ENCODE results near the gene MINK1.
A peak's percentile ranks its signal among the peaks of the same experiment; 100 is the strongest.

Gene MINK1

DNA sequence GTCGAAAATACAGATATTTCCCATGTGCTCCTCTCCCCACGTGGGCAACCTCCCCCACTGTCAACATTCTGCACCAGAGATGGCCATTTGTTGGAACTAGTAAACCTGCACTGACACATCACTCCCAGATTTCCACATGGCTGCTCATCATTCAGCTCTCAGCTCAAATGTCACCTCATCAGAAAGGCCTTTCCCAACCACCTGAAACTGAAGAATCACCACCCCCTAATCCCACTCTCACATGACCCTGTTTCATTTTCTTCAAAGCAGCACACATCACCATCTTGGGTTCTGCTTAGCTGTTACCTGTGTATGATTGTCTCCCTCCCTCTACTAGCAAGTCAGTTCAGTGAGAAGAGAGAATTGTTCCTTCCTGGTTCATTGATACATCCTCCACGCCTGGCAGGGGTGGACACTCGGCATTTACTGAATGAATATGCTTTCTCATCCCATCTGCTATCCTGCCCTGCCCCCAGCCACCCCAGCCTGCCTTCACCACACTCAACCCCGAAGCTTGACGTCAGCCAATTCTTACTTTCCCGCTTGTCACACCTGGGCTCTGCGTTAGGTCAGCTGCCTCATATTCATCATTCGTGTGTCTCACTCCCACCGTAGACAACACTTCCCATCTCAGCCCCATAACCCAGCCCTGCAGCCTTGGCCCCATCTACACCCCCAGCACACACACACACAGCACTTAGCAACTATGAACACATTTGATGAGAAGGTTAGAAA, 32.5 kb upstream of the MINK1 start:
- no peak for DNase-seq (ENCODE audit: low read depth, low spot score)
- TF ChIP-seq, protein P1, sequence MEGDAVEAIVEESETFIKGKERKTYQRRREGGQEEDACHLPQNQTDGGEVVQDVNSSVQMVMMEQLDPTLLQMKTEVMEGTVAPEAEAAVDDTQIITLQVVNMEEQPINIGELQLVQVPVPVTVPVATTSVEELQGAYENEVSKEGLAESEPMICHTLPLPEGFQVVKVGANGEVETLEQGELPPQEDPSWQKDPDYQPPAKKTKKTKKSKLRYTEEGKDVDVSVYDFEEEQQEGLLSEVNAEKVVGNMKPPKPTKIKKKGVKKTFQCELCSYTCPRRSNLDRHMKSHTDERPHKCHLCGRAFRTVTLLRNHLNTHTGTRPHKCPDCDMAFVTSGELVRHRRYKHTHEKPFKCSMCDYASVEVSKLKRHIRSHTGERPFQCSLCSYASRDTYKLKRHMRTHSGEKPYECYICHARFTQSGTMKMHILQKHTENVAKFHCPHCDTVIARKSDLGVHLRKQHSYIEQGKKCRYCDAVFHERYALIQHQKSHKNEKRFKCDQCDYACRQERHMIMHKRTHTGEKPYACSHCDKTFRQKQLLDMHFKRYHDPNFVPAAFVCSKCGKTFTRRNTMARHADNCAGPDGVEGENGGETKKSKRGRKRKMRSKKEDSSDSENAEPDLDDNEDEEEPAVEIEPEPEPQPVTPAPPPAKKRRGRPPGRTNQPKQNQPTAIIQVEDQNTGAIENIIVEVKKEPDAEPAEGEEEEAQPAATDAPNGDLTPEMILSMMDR (IDR thresholded peaks at IDR 0.05; ENCODE audit: low read depth, low read length) = no peak
- in situ Hi-C loops (cut with HindIII; ENCODE audit: low sequenced_read_pairs) = no loop called here
- no peak overlapping the region for H3K4me3 ChIP-seq (ENCODE audit: low read depth, low read length)

DNA sequence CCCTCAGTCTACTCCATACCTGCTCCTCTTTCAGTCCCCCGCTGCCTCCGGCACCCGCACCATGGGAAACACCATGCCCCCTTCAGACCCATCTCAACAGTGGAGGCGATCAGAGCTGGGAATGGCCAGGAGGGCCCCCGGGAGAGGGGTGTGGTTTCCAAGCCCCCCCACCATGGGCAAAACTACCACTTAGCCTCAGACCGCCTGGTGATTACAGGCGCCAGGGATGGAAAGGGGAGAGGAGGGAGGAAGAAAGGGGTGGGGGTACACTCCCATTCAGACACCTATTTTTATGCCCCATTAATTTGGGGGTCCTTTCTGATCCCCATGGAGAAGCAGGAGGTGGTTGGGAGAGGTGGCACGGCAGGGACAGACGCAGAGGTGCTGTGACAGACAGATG, 30.9 kb upstream of the MINK1 start, which contains the start of gene C17orf114:
C17orf114 (minus strand) TSS at position 101 of the 400 bp plus-strand sequence.
- no peak within 1 kb of the TSS for H3K4me3 ChIP-seq (ENCODE audit: low read depth, low read length)
- TF ChIP-seq, protein P1 (IDR thresholded peaks at IDR 0.05; ENCODE audit: low read depth, low read length) = no peak

DNA sequence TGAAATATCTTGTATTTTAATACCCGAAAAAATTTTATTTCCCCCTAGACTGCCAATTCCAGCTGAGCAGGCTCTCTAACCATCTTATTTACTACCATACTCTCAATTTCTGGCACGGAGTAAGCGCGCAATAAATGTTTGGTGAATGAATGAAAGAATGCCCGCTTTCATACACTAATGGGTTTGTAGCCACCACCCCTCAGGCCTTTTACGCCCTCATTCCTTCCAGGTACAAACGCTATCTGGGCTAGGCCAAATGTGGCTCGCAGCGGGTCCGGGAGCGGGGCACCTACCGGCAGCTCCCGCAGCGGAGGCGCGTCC, 26.7 kb upstream of the MINK1 start:
- DNase-seq (ENCODE audit: low read depth, low spot score) = no peak
- H3K4me3 ChIP-seq (ENCODE audit: low read depth, low read length) = peak overlapping the region; percentile 55
- in situ Hi-C loops (cut with HindIII; ENCODE audit: low sequenced_read_pairs) = no loop called here
- TF ChIP-seq, protein P1 (IDR thresholded peaks at IDR 0.05; ENCODE audit: low read depth, low read length) = no peak

More for the DNA sequence above, 30.9 kb upstream of the MINK1 start, which contains the start of gene C17orf114:
- no peak for DNase-seq (ENCODE audit: low read depth, low spot score)
- in situ Hi-C loops (cut with HindIII; ENCODE audit: low sequenced_read_pairs) = no loop called here

DNA sequence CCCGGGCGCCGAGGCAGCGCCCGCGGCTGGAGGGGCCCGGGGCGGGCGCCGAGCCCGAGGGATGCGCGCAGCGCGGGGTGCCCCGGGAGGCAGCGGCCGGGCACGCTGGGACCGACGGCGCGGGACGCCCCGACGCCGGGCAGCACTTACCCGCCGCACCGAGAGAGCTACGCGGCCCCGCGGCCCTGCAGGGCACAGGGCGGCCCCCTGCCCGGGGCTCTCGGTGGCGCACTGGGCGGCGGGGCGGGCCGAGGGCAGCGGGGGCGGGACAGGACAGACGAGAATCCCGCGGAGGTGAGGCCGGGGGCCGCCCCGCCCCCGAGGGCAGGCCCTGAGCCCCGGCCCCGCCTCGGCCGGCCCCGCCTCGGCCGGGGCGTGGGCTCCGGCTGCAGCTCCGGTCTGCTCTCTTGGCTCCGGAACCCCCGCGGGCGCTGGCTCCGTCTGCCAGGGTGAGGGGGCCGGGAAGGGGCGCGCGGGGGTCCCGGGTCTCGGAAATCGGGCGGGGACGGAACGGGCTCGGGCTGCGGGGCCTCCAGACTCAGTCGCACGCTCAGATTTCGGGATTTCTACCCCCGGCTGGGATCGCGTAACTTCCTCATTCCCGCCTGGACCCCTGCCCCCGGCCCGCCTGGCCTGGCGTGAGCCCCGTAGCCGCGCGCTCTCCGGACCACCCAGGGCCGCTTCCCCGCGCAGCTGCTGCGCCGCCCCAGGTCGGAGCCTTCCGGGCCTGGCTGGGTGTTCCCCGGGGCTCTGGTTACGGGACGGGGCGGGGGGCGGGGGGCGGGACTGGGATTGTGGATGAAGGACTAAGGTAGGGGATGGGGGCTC, 26.1 kb upstream of the MINK1 start, which contains the start of gene PLD2:
PLD2 (plus strand) TSS at position 376 of the 828 bp plus-strand sequence. CDS start 621 bp downstream, outside the sequence.
- in situ Hi-C loops (cut with HindIII; ENCODE audit: low sequenced_read_pairs) = no loop called here
- TF ChIP-seq, protein P1 (IDR thresholded peaks at IDR 0.05; ENCODE audit: low read depth, low read length) = no peak
- DNase-seq (ENCODE audit: low read depth, low spot score) = peak; percentile 65
- peak within 1 kb of the TSS; percentile 65 for H3K4me3 ChIP-seq (ENCODE audit: low read depth, low read length)

DNA sequence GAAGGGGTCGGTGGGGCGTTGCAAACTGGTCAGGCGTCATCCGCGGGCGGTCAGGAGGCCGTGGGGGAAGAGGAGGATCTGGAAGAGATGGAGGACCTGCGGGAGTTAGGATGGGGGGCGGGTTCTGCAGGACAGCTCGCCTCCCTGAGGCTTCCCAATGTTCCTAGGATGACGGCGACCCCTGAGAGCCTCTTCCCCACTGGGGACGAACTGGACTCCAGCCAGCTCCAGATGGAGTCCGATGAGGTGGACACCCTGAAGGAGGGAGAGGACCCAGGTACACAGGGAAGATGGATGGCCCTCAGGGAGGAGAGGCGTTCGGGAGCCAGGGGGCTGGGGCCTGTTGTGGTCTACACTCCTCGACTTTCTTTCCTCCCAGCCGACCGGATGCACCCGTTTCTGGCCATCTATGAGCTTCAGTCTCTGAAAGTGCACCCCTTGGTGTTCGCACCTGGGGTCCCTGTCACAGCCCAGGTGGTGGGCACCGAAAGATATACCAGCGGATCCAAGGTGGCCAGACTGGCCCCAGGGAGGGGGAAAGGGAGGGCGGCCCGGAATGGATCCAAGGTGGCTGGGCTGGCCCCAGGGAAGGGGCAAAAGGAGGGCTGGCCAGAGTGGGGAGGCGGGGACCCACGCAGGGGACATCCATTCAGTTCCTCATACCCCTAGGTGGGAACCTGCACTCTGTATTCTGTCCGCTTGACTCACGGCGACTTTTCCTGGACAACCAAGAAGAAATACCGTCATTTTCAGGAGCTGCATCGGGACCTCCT, 25.3 kb upstream of the MINK1 start:
- TF ChIP-seq, protein P1 (IDR thresholded peaks at IDR 0.05; ENCODE audit: low read depth, low read length) = no peak
- peak overlapping the region; percentile 65 for H3K4me3 ChIP-seq (ENCODE audit: low read depth, low read length)
- in situ Hi-C loops (cut with HindIII; ENCODE audit: low sequenced_read_pairs) = no loop called here
- no peak for DNase-seq (ENCODE audit: low read depth, low spot score)

DNA sequence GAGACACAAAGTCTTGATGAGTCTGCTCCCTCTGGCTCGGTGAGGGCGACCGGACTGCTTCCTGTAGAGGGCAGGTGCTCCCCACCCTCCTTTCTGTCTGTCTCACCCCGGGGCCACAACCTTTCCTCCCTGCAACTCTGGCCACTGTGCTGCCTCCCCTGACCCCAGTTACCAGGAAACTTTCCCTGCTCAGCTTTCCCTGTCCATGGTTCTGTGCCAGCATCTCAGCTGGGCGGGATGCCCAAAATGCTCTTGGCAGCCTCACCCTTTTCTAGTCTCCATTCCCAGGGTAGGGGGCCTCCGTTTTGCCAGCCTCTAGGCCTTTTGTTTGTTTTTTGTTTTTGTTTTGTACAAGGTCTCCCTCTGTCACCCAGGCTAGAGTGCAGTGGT, 24.8 kb upstream of the MINK1 start:
- DNase-seq (ENCODE audit: low read depth, low spot score) = no peak
- H3K4me3 ChIP-seq (ENCODE audit: low read depth, low read length) = no peak overlapping the region
- in situ Hi-C loops (cut with HindIII; ENCODE audit: low sequenced_read_pairs) = no loop called here
- TF ChIP-seq, protein P1 (IDR thresholded peaks at IDR 0.05; ENCODE audit: low read depth, low read length) = no peak

Measured in astrocyte of the spinal cord (primary cell).